Measurements from ENCODE around the gene TUFM. TPM values are rescaled to one million over a fixed set of nuclear protein-coding genes. Genes with fewer than 3 reads are reported as not detected.

The TUFM gene
- total RNA-seq, 1 donor from 2014 or later, result 143 TPM

DNA sequence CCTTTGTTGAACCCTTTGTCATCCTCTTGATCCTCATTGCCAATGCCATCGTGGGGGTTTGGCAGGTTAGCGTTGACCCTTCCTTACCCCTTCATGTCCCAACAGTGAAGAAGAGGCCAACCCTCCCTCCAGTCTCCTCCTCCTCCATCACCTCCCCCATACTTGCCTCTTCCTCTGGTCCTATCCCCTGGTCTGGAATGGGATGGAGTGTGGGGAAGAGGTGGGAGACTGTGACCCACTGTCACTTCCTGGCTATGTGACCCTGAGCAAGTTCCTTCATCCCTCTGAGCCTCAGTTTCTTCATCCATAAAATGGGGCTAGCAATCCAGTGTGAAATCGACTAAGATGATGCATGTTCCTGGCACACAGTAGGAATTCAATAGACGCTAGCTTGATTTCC lies 34.8 kb upstream of the TUFM start:
- Mint-ChIP-seq H3K36me3 (ENCODE audit: unreplicated experiment) (no peaks in the 10 kb centered on the region), H3K4me1 (ENCODE audit: low read depth, unreplicated experiment) (peaks cover 11% of the 10 kb centered on the region), H3K9me3 (ENCODE audit: unreplicated experiment) (peaks cover 7% of the 10 kb centered on the region), H3K4me3 (ENCODE audit: unreplicated experiment) (peak overlapping the region; percentile 87), H3K27ac (ENCODE audit: unreplicated experiment) (peak overlapping the region; percentile 77), H3K27me3 (ENCODE audit: unreplicated experiment) (peaks cover 14% of the 10 kb centered on the region)
- DNase-seq, result no peak
- TF ChIP-seq, protein P1, sequence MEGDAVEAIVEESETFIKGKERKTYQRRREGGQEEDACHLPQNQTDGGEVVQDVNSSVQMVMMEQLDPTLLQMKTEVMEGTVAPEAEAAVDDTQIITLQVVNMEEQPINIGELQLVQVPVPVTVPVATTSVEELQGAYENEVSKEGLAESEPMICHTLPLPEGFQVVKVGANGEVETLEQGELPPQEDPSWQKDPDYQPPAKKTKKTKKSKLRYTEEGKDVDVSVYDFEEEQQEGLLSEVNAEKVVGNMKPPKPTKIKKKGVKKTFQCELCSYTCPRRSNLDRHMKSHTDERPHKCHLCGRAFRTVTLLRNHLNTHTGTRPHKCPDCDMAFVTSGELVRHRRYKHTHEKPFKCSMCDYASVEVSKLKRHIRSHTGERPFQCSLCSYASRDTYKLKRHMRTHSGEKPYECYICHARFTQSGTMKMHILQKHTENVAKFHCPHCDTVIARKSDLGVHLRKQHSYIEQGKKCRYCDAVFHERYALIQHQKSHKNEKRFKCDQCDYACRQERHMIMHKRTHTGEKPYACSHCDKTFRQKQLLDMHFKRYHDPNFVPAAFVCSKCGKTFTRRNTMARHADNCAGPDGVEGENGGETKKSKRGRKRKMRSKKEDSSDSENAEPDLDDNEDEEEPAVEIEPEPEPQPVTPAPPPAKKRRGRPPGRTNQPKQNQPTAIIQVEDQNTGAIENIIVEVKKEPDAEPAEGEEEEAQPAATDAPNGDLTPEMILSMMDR (IDR thresholded peaks at IDR 0.05; ENCODE audit: partially characterized antibody, unreplicated experiment), result no peak

DNA sequence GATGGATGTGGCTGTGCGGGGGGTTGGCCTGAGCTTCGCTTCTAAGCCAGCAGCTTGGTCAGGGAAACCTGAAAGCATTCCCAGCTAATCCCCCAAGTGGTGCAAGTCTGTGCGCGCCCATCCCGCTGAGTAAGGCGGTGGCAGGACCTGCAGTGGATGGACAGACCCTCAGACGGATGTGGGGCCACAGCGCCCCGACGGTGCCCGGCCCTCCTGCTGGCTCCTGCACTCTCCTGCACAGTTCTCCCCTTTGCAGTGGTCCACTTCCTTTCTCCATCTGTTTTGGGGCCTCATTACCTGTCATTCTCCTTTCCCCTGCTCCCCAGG lies 34.4 kb upstream of the TUFM start:
- H3K4me3 Mint-ChIP-seq (ENCODE audit: unreplicated experiment), result peak overlapping the region; percentile 87
- peak overlapping the region; percentile 77 for H3K27ac Mint-ChIP-seq (ENCODE audit: unreplicated experiment)

DNA sequence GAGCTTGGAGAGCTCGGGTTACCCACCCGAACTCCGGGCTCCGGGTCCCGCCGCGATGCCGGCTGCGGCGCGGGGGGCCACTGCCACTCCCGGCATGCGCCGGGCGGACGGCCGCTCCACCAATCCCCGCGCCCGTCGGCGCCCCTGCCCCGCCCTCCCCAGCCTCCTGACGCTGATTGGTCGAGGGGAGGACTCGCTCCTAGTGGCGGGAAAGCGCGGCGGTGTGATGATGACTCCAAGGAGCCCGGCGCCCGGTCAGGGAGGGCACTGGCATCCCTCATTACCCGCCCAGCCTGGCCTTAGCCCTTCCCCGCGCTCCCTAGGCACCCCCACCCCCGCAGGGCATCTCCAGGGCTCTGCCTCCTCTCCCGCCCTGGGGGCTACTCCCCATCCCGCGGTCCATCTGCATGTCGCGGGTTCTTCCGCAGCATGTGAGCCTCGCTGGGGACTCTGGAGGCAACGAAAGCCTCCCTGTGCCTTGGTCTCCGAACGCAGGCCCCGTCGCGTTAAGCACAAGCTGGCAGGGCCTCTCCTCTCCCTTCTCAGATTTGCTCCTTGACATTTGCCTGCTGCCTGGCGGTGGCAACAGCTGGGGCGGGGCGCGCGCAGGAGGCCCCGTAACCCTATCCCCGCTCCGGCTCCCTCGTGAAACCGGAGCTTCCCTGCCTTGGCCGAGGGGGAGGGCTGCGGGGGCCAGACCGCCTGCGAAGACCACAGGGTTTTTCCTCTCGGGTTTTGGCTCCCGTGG lies 33.9 kb upstream of the TUFM start:
- Mint-ChIP-seq H3K4me1 (ENCODE audit: low read depth, unreplicated experiment) (peaks cover 11% of the 10 kb centered on the region), H3K27ac (ENCODE audit: unreplicated experiment) (peak overlapping the region; percentile 52), H3K4me3 (ENCODE audit: unreplicated experiment) (peak overlapping the region; percentile 93), H3K36me3 (ENCODE audit: unreplicated experiment) (no peaks in the 10 kb centered on the region), H3K27me3 (ENCODE audit: unreplicated experiment) (peaks cover 14% of the 10 kb centered on the region), H3K9me3 (ENCODE audit: unreplicated experiment) (peaks cover 7% of the 10 kb centered on the region)
- DNase-seq, result peak; percentile 96
- TF ChIP-seq, protein P1 (IDR thresholded peaks at IDR 0.05; ENCODE audit: partially characterized antibody, unreplicated experiment), result peak; percentile 22

More for the DNA sequence above, 34.4 kb upstream of the TUFM start:
- Mint-ChIP-seq H3K36me3 (ENCODE audit: unreplicated experiment) (no peaks in the 10 kb centered on the region), H3K27me3 (ENCODE audit: unreplicated experiment) (peaks cover 14% of the 10 kb centered on the region), H3K9me3 (ENCODE audit: unreplicated experiment) (peaks cover 7% of the 10 kb centered on the region), H3K4me1 (ENCODE audit: low read depth, unreplicated experiment) (peaks cover 11% of the 10 kb centered on the region)
- TF ChIP-seq, protein P1 (IDR thresholded peaks at IDR 0.05; ENCODE audit: partially characterized antibody, unreplicated experiment), result no peak
- DNase-seq, result no peak

DNA sequence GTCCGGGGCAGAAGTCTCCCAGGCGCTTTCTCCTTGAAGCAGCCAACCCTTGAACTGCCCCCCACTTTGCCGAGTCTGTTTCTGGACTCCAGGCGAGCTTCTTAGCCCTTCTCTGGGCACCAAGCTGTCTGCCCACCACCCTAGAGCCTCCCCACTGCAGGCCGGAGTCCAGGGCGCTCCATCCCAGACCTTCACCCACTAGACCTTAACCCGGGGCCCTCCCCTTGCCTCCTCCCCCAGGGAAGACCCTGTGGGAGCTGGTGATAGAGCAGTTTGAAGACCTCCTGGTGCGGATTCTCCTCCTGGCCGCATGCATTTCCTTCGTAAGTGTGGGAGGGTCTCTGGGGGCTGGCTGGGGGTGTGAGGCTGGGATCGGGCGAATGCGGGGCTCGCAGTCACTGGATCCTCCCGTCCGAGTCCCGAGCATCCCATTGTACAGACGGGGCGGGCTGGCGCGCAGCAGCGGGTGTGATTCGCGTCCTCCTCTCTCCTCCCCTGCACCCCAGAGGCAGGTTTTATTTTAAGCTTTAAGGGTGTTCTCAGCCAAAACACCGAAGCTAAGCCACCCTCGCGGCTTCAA lies 33.2 kb upstream of the TUFM start:
- Mint-ChIP-seq H3K4me3 (ENCODE audit: unreplicated experiment) (peak overlapping the region; percentile 93), H3K27ac (ENCODE audit: unreplicated experiment) (peak overlapping the region; percentile 62), H3K9me3 (ENCODE audit: unreplicated experiment) (peaks cover 7% of the 10 kb centered on the region), H3K27me3 (ENCODE audit: unreplicated experiment) (peaks cover 14% of the 10 kb centered on the region), H3K4me1 (ENCODE audit: low read depth, unreplicated experiment) (peaks cover 11% of the 10 kb centered on the region), H3K36me3 (ENCODE audit: unreplicated experiment) (no peaks in the 10 kb centered on the region)
- TF ChIP-seq, protein P1 (IDR thresholded peaks at IDR 0.05; ENCODE audit: partially characterized antibody, unreplicated experiment), result no peak
- peak; percentile 62 for DNase-seq
